ENCODE data around the gene ERVFRD-1.

ERVFRD-1 gene

GRCh38 chr6:11139051-11139960 lies 27.8 kb upstream of the ERVFRD-1 start:
- peak; percentile 34 for DNase-seq (ENCODE audit: low spot score)
- TF ChIP-seq CTCF (IDR thresholded peaks at IDR 0.05; ENCODE audit: extremely low read depth, missing control alignments), result no peak

GRCh38 chr6:11136809-11137208 lies 25.3 kb upstream of the ERVFRD-1 start:
- no peak for TF ChIP-seq CTCF (IDR thresholded peaks at IDR 0.05; ENCODE audit: extremely low read depth, missing control alignments)
- no peak for DNase-seq (ENCODE audit: low spot score)

- no peak for TF ChIP-seq CTCF (IDR thresholded peaks at IDR 0.05; ENCODE audit: extremely low read depth, missing control alignments)
- DNase-seq (ENCODE audit: low spot score), result no peak
Observed at GRCh38 chr6:11133281-11133680, 21.8 kb upstream of the ERVFRD-1 start.

GRCh38 chr6:11132194-11132888 lies 20.8 kb upstream of the ERVFRD-1 start:
- no peak for TF ChIP-seq CTCF (IDR thresholded peaks at IDR 0.05; ENCODE audit: extremely low read depth, missing control alignments)

DNA sequence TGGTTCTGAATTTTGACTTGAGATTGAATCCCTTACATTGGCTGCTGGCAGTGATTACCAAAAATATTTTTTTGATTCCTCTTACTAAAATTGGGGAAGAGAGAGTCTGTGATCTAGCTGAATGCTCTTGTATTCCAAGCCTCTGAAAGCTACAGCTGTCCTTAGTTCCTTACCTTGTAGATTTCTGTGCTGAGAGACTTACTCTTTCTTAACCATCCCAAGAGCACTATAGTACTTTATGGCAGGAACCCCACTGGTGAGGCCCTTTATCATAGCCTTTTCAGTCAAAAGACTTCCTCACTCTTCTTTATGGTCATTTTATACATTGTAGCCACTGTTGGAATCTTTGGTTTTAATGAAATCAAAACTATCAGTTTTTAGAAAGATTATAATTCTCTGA lies 19.1 kb upstream of the ERVFRD-1 start:
- no peak for TF ChIP-seq CTCF (IDR thresholded peaks at IDR 0.05; ENCODE audit: extremely low read depth, missing control alignments)
- no peak for DNase-seq (ENCODE audit: low spot score)

More at GRCh38 chr6:11132194-11132888, 20.8 kb upstream of the ERVFRD-1 start:
- DNase-seq (ENCODE audit: low spot score), result no peak

- TF ChIP-seq CTCF (IDR thresholded peaks at IDR 0.05; ENCODE audit: extremely low read depth, missing control alignments), result no peak
- peak; percentile 29 for DNase-seq (ENCODE audit: low spot score)
Observed at GRCh38 chr6:11129908-11130565, 18.5 kb upstream of the ERVFRD-1 start.

DNA sequence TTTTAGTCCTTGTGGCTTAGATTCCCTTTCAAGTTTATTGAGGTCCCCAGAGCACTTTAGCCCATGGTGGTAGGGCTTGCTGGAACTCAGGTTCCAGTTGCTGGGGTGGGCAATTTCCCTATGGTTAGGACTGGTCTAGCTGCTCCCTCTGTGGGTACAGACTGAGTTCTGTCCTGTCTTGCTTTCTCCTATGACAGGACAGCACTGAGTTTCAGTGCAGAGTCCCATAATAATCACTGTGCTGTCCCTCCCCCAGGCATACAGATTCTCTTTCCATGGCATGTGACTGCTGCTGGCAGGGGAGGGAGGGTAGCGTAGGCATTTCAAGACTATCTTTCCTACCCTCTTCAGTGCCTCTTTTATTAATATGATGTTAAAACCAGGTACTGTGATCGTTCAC lies 17.1 kb upstream of the ERVFRD-1 start:
- DNase-seq (ENCODE audit: low spot score), result no peak
- TF ChIP-seq CTCF (IDR thresholded peaks at IDR 0.05; ENCODE audit: extremely low read depth, missing control alignments), result no peak

All from GM20000 (cell line).